ENCODE measurements around the gene SIRT7.
"Not testable (repeated sequence)": the region's sequence is repeated elsewhere in the genome, so short reads cannot be mapped to it uniquely, and the experiment has no call there.

Gene SIRT7

DNA sequence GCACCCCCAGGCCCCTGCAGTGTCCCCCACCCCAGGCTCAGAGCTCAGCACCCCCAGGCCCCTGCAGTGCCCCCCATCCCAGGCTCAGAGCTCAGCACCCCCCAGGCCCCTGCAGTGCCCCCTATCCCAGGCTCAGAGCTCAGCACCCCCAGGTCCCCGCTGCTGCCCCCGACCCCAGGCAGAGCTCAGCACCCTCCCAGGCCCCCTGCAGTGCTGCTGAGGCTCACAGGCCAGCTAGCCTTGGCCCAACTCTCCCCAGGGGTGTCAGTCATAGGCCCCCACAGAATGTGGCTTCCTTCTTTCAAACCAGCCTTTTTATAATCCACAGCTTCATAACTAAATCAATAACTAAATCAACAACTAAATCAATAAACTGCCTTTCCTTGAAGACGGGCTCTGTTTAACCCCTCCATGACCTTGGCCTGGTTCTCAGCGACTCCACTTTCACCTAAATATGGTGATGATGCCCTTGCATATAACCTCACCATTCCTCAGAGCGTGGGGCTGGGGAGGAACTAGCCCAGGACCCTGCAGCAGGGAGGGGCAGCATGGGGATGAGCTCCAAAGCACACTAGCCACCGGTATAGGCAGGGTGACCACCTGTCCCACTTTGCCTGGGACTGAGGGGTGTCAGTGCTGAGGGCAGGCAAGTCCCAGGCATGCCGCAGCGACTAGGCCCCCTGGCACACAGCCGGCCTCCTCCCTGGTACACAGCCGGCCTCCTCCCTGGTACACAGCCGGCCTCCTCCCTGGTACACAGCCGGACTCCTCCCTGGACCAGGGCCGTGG lies 38.0 kb upstream of the SIRT7 start:
- H3K4me3 ChIP-seq, result no peak overlapping the region
- H3K27ac ChIP-seq, result no peak overlapping the region

DNA sequence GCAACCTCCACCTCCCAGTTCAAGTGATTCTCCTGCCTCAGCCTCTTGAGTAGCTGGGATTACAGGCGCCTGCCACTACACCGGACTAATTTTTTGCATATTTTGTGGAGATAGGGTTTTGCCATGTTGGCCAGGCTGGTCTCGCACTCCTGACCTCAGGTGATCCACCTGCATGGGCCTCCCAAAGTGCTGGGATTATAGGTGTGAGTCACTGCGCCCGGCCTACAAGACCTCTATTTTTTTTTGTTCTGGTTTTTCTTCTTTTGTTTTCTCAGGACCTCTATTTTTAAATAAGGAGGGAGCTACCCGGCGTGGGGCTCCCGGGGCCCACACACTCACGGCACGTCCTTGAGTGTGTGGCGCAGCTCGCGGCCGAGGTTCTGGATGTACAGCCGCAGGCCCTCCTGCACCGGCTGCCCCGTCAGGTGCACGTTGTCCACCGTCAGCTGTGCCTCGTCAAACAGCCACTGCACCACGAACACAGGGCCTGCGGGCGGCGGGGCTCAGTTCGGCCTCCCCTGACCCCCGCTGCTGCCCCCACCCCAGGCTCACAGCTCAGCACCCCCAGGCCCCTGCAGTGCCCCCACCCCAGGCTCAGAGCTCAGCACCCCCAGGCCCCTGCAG lies 37.2 kb upstream of the SIRT7 start:
- no peak overlapping the region for H3K27ac ChIP-seq
- no peak overlapping the region for H3K4me3 ChIP-seq

GRCh38 chr17:81954131-81955057 lies 36.4 kb upstream of the SIRT7 start:
- H3K4me3 ChIP-seq, result no peak overlapping the region
- H3K27ac ChIP-seq, result no peak overlapping the region

GRCh38 chr17:81953443-81953842 lies 35.5 kb upstream of the SIRT7 start:
- not testable (repeated sequence) for H3K4me3 ChIP-seq, H3K27ac ChIP-seq

- Histone ChIP-seq H3K27ac (no peak overlapping the region), H3K4me3 (no peak overlapping the region)
Observed at GRCh38 chr17:81952792-81953228, 34.8 kb upstream of the SIRT7 start.

DNA sequence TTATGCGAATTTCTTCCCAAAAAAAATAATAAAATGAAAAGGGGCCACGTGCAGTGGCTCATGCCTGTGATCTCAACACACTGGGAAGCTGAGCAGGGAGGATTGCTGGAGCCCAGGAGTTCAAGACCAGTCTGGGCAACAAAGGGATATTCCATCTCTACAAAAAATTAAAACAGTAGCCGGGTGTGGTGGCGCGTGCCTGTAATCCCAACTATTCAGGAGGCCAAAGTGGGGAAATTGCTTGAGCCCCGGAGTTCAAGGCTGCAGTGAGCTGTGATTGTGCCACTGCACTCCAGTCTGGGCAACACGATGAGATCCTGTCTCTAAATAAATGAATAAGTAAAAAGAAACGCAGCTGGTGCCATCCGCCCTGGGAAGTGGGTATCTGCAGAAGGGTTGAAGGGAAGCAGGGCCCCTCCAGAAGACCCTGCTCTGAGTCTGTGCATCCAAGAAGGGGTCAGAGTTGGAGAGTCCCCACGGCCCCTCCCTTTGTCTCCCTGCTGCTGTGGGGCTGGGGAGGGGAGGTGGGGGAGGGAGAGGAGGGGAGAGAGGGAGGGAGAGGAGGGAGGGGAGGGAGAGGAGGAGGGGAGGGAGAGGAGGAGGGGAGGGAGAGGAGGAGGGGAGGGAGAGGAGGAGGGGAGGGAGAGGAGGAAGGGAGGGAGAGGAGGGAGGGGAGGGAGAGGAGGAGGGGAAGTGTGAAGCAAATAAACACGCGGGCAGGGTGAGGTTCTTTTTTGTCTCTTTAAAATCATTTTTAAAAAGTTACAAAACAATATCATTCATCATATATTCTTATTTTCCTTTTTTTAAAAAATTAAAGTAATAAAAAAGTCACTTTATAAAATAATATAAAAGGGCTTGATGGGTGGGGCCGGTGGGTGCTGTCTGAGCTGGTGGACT lies 34.1 kb upstream of the SIRT7 start:
- H3K27ac ChIP-seq, result no peak overlapping the region
- no peak overlapping the region for H3K4me3 ChIP-seq

DNA sequence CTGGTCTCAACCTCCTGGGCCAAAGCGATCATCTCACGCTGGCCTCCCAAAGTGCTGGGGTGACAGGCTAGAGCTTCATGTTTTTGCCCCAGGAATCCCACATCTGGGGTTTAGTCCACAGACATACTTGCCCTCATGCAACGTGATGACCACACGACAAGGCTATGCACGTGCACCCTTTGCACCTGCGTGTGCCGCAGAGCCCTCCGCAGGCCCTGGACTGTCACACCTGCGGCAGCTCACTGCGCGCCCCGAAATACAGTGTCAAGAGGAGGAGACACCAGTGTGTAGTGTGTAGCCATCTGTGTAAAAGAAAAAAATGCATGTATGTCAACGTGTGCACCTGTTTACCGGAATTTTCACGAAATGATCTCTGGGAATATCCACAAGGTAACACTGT lies 32.5 kb upstream of the SIRT7 start:
- no peak overlapping the region for H3K27ac ChIP-seq
- H3K4me3 ChIP-seq, result no peak overlapping the region

- Histone ChIP-seq H3K4me3 (no peak overlapping the region), H3K27ac (no peak overlapping the region)
Observed at GRCh38 chr17:81948635-81949378, 30.8 kb upstream of the SIRT7 start.

- H3K4me3 ChIP-seq, result no peak within 1 kb of the TSS
Observed at GRCh38 chr17:81947189-81947588, 29.2 kb upstream of the SIRT7 start, which contains the start of gene MYADML2. TSS of gene MYADML2 (minus strand) at chr17:81947233. CDS start at chr17:81941741, 5,492 bp downstream.

DNA sequence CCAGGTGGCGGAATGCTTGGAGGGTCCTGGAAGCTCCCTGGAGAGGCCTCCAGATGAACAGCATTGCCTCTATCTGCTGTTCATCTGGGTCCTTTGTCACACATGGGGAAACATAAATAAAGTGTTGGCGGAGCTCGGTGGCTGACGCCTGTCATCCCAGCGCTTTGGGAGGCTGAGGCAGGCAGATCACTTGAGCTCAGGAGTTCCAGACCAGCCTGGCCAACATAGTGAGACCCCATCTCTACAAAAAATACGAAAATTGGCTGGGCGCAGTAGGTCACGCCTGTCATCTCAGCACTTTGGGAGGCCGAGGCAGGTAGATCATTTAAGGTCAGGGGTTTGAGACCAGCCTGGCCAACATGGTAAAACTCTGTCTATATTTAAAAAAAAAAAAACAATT lies 26.9 kb upstream of the SIRT7 start:
- Histone ChIP-seq H3K27ac (no peak overlapping the region), H3K4me3 (no peak overlapping the region)

More at GRCh38 chr17:81947189-81947588, 29.2 kb upstream of the SIRT7 start, which contains the start of gene MYADML2:
- H3K27ac ChIP-seq, result no peak within 1 kb of the TSS

DNA sequence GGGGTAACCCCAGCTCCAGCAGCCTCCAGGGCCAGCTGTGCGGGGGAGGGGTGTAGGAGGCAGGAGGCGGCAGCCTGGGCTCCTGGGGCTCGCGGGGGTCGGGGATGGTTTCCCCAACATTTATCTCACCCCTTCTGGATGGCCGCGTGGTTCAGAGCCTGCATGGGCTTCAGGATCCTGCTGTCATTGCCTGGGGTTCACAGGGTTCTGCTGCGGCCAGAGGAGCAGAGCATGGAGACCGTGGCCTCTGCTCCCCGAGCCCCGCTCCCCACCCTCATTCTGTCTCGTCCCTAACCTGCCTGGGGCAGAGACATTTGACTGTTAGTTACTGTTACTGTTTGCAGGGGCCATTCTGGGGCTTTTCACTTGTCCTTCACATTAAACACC lies 24.2 kb upstream of the SIRT7 start:
- Histone ChIP-seq H3K27ac (no peak overlapping the region), H3K4me3 (no peak overlapping the region)

GRCh38 chr17:81941484-81942166 lies 23.6 kb upstream of the SIRT7 start:
- no peak overlapping the region for H3K4me3 ChIP-seq
- H3K27ac ChIP-seq, result no peak overlapping the region

DNA sequence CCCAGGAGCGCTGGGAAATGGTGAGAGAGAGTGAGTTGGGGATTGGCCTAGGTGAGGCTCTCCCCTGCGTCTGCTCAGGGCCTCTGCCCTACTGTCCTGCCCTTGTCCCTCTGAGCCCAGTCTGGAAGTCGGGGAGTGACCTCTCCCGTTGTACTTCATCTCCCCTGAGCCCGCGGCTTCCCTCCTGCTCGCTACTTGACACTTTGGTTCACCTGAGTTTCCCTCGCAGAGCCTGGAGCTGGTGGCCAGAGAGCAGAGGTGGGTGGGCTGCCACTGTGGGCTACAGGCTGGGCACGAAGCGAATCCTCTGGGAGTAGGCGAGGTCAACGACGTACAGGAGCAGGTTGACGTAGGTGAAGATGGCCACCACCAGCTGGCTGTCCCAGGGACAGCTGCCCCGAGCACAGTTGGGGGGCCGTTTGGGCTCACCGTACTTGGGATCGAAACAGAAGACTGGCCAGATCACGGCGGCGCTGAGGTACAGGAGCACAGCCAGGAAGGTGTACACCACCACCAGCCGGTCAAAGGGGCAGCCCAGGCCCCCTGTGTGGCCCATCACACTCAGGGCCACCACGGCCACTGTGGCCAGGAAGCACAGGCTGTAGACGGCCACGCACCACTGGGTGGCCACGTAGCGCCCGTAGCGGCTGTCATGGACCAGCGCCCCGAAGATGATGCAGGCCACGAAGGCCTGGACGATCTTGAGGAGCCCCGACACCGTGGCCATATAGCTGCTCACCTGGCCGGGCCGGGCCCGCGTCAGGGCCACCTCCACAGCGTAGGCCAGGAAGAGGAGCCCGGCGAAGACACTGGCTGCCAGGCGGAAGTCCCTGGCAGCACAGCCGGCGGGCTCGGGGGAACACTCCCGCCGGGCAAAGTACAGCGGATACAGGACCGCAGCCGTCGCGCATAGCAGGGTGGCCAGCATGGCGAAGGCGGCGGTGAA lies 22.8 kb upstream of the SIRT7 start:
- no peak overlapping the region for H3K4me3 ChIP-seq
- H3K27ac ChIP-seq, result no peak overlapping the region

- peak overlapping the region in 1 of 21 experiments; percentile 10 for H3K27ac ChIP-seq
Observed at GRCh38 chr17:81939881-81940385, 22.0 kb upstream of the SIRT7 start.

GRCh38 chr17:81939218-81939617 lies 21.2 kb upstream of the SIRT7 start:
- Histone ChIP-seq H3K27ac (no peak overlapping the region), H3K4me3 (no peak overlapping the region)

More at GRCh38 chr17:81939881-81940385, 22.0 kb upstream of the SIRT7 start:
- H3K4me3 ChIP-seq, result no peak overlapping the region

GRCh38 chr17:81935709-81936084 lies 17.7 kb upstream of the SIRT7 start:
- Histone ChIP-seq H3K27ac (no peak overlapping the region), H3K4me3 (no peak overlapping the region)

Measured in skin epidermis (tissue), 12 donors.